ES-I3 (cell line): Measurements from ENCODE around the gene ERGIC1.

Source experiments
- H3K36me3 ChIP-seq: 2 replicates; pipeline ENCODE4 v1.6.1; 2013; ENCODE audit warnings: mild to moderate bottlenecking, low read length, control low read depth, moderate library complexity; ENCODE audit not compliant: insufficient read depth
- H3K4me1 ChIP-seq: 2 replicates; pipeline ENCODE4 v1.6.1; 2013; ENCODE audit warnings: mild to moderate bottlenecking, control low read depth, low read length; ENCODE audit not compliant: insufficient read depth
- H3K9ac ChIP-seq: 2 replicates; pipeline ENCODE4 v1.6.1; 2013; ENCODE audit warnings: low read depth, mild to moderate bottlenecking, low read length, moderate library complexity
- H3K9me3 ChIP-seq: 2 replicates; pipeline ENCODE4 v1.6.1; 2013; ENCODE audit warnings: mild to moderate bottlenecking, low read length, moderate library complexity; ENCODE audit not compliant: control insufficient read depth, insufficient read depth

ERGIC1 gene

GRCh38 chr5:172875505-172876279, 41.6 kb downstream of the ERGIC1 start:
- H3K36me3 ChIP-seq: peaks cover 2% of the 10 kb centered on the region; the same call in 1 of the 2 replicates
- peaks cover 10% of the 10 kb centered on the region; the same call in 1 of the 2 replicates for H3K4me1 ChIP-seq
- H3K9me3 ChIP-seq: no peaks in the 10 kb centered on the region
- H3K9ac ChIP-seq: no peak overlapping the region

GRCh38 chr5:172876578-172876977, 42.5 kb downstream of the ERGIC1 start:
- H3K36me3 ChIP-seq: peaks cover 2% of the 10 kb centered on the region
- H3K4me1 ChIP-seq: peaks cover 4% of the 10 kb centered on the region; the same call in 1 of the 2 replicates
- no peak overlapping the region for H3K9ac ChIP-seq
- H3K9me3 ChIP-seq: no peaks in the 10 kb centered on the region

GRCh38 chr5:172877466-172878260, 43.6 kb downstream of the ERGIC1 start:
- no peaks in the 10 kb centered on the region; the same call in none of the 2 replicates for H3K36me3 ChIP-seq
- H3K9me3 ChIP-seq: no peaks in the 10 kb centered on the region
- H3K4me1 ChIP-seq: peaks cover 4% of the 10 kb centered on the region; the same call in 1 of the 2 replicates
- no peak overlapping the region for H3K9ac ChIP-seq

- Histone ChIP-seq H3K9me3 (peaks cover 5% of the 10 kb centered on the region), H3K4me1 (no peaks in the 10 kb centered on the region; the same call in 1 of the 2 replicates), H3K36me3 (no peaks in the 10 kb centered on the region; the same call in none of the 2 replicates), H3K9ac (no peak overlapping the region)
Measured at GRCh38 chr5:172878585-172878932, 44.5 kb downstream of the ERGIC1 start.

GRCh38 chr5:172878933-172879752, 45.1 kb downstream of the ERGIC1 start:
- Histone ChIP-seq H3K9me3 (peaks cover 5% of the 10 kb centered on the region), H3K4me1 (no peaks in the 10 kb centered on the region; the same call in 1 of the 2 replicates), H3K36me3 (no peaks in the 10 kb centered on the region; the same call in none of the 2 replicates)

DNA sequence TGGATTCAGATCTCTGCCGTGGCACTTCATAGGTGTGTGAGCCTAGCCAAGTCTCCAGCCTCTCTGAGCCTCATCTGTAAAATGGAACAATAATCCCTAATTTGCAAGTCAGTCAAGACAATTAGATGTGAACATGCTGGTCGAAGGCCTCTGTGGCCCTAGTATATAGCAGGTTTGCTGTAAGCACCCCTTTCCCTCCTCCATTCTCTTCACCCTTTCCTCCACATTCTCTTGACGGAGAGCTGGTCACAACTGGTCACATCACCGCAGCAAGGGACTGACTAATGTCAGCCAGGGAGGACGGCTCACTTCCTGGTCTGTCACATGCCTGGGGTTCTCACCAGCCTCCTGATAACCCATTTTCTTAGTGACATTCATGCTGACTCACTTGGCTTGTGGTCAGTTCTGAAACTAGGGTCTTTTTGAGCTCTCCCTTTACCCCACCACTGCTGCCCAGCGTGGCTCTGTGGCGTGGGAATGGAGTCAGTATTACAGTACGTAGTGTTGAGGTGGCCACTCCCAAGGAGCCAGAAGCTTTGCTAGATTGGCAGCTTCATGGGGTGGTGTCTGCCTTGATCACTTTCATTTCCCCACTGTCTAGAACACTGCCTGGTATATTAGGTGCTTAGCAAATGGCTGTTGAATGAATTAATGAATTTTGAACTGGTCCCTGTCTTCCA, 47.8 kb downstream of the ERGIC1 start:
- peaks cover 3% of the 10 kb centered on the region for H3K4me1 ChIP-seq
- H3K36me3 ChIP-seq: no peaks in the 10 kb centered on the region; the same call in none of the 2 replicates
- peaks cover 5% of the 10 kb centered on the region for H3K9me3 ChIP-seq
- no peak overlapping the region for H3K9ac ChIP-seq

More at GRCh38 chr5:172878933-172879752, 45.1 kb downstream of the ERGIC1 start:
- no peak overlapping the region for H3K9ac ChIP-seq

GRCh38 chr5:172883066-172883465, 49.0 kb downstream of the ERGIC1 start:
- Histone ChIP-seq H3K36me3 (no peaks in the 10 kb centered on the region; the same call in none of the 2 replicates), H3K4me1 (peaks cover 11% of the 10 kb centered on the region), H3K9ac (no peak overlapping the region), H3K9me3 (peaks cover 5% of the 10 kb centered on the region)

DNA sequence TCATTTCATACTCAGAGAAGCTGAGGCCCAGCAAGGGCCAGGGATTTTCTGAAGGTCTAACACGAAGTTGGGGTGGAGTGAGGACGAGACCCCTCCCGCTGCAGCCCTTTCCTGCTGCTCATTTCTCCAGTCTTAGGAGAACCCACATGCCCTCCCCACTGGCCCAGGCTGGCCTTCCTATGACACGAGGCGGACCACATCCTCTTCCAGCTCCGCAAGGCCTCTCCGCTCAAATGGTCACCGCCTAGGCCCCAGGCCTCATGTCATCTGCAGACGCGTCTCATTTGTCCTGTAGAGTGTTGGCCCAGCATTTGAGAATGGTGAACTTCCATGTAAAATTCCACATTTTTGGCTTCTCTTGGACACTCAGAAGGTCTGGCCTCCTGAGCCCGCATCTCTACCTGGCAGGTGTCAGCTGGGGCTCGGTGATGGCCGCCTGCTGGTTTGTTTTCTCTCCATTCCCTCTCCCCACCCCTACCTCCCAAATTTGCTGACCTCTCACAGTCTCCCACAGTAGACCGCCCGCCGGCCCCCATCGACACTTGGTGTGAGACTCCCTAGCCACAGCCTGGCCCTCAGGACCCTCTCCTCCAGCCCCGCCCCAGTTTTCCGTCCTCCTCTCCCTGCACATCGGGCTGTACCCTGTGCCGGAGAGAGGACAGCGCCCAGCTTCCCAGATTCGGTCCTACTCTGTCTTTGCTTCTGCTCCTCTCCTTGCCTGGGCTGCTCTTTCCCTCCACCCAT, 51.7 kb downstream of the ERGIC1 start:
- Histone ChIP-seq H3K4me1 (peaks cover 11% of the 10 kb centered on the region), H3K36me3 (peaks cover 3% of the 10 kb centered on the region), H3K9ac (no peak overlapping the region), H3K9me3 (peaks cover 5% of the 10 kb centered on the region)

DNA sequence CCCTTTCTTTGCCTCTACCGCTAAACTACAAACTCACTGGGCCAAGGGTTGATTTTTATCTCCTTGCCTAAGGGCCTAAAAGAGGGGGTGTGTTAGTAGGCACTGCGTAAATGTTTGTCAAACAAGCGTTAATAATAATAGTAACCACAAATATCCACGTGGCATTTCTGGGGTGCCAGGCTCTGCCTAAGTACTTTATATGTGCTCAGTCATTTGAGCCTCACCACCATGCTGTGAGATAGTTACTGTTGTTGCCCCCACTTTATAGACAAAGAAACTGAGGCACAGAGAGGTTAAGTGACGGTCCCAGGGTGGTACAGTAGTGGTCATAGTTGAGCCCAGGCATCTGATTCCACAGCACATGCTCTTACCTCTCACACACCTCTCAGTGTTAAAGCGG, 52.4 kb downstream of the ERGIC1 start:
- H3K4me1 ChIP-seq: peaks cover 11% of the 10 kb centered on the region
- peaks cover 5% of the 10 kb centered on the region for H3K9me3 ChIP-seq
- H3K36me3 ChIP-seq: peaks cover 3% of the 10 kb centered on the region
- no peak overlapping the region for H3K9ac ChIP-seq

GRCh38 chr5:172886974-172887501, 53.0 kb downstream of the ERGIC1 start:
- Histone ChIP-seq H3K4me1 (peaks cover 11% of the 10 kb centered on the region), H3K9me3 (peaks cover 5% of the 10 kb centered on the region), H3K36me3 (peaks cover 3% of the 10 kb centered on the region; the same call in 1 of the 2 replicates), H3K9ac (no peak overlapping the region)

DNA sequence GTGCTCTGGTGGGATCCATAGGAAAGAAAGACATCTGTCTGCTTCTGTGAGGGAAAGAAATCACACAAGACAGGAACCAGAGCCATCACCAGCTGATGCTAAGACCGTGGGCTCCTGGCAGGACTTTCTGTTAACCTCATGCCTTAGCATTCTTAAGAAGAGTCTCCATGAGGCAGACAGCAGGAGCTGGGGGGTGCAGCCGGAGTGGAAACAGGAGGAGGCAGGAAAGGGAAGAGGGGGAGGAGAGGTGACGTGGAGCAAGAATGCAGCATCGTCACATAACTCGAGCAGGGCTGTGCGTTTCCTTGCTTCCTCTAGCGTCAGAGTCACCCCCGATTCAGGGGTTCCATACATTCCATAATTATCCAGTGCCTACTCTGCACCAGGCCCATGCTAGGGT, 53.6 kb downstream of the ERGIC1 start:
- peaks cover 3% of the 10 kb centered on the region; the same call in 1 of the 2 replicates for H3K36me3 ChIP-seq
- H3K9ac ChIP-seq: no peak overlapping the region
- H3K9me3 ChIP-seq: peaks cover 5% of the 10 kb centered on the region
- peaks cover 11% of the 10 kb centered on the region for H3K4me1 ChIP-seq

- H3K4me1 ChIP-seq: peaks cover 11% of the 10 kb centered on the region
- H3K9ac ChIP-seq: no peak overlapping the region
- H3K9me3 ChIP-seq: no peaks in the 10 kb centered on the region
- H3K36me3 ChIP-seq: peaks cover 3% of the 10 kb centered on the region; the same call in 1 of the 2 replicates
Measured at GRCh38 chr5:172890659-172891058, 56.6 kb downstream of the ERGIC1 start.
